ENCODE measurements around the gene CHST11.

The CHST11 gene

GRCh38 chr12:104504146-104504545 lies 47.4 kb downstream of the CHST11 start:
- H3K36me3 ChIP-seq (ENCODE audit: control insufficient read depth, low read length), result no peaks in the 10 kb centered on the region
- no peaks in the 10 kb centered on the region for H3K9me2 ChIP-seq (replicated peaks; ENCODE audit: control insufficient read depth, low read length)
- H3K27me3 ChIP-seq (ENCODE audit: control insufficient read depth, low read length), result no peaks in the 10 kb centered on the region
- H3K9me3 ChIP-seq (ENCODE audit: control insufficient read depth, insufficient read depth, low read length), result no peaks in the 10 kb centered on the region
- peak overlapping the region; percentile 93 for H3K4me2 ChIP-seq (ENCODE audit: low read length)
- peaks cover 35% of the 10 kb centered on the region for H3K79me2 ChIP-seq (ENCODE audit: control insufficient read depth, low read length)
- H4K20me1 ChIP-seq (ENCODE audit: control insufficient read depth, insufficient read depth, low read depth, low read length), result peaks cover 12% of the 10 kb centered on the region; the same call in 1 of the 2 replicates
- H3K4me3 ChIP-seq (ENCODE audit: low read length), result no peak overlapping the region
- H3F3A ChIP-seq (ENCODE audit: control insufficient read depth, insufficient read depth), result 0 out of 2 replicates have a peak, but pooled peaks cover 3% of the 10 kb centered on the region
- H3K27ac ChIP-seq (ENCODE audit: low read depth, low read length), result no peak overlapping the region
- H3K4me1 ChIP-seq (ENCODE audit: control insufficient read depth, low read length), result peaks cover 73% of the 10 kb centered on the region
- TF ChIP-seq, protein P1, sequence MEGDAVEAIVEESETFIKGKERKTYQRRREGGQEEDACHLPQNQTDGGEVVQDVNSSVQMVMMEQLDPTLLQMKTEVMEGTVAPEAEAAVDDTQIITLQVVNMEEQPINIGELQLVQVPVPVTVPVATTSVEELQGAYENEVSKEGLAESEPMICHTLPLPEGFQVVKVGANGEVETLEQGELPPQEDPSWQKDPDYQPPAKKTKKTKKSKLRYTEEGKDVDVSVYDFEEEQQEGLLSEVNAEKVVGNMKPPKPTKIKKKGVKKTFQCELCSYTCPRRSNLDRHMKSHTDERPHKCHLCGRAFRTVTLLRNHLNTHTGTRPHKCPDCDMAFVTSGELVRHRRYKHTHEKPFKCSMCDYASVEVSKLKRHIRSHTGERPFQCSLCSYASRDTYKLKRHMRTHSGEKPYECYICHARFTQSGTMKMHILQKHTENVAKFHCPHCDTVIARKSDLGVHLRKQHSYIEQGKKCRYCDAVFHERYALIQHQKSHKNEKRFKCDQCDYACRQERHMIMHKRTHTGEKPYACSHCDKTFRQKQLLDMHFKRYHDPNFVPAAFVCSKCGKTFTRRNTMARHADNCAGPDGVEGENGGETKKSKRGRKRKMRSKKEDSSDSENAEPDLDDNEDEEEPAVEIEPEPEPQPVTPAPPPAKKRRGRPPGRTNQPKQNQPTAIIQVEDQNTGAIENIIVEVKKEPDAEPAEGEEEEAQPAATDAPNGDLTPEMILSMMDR (IDR thresholded peaks at IDR 0.05; ENCODE audit: low read depth, low read length, poor library complexity, severe bottlenecking), result no peak
- no peak for TF ChIP-seq EZH2phosphoT487 (IDR thresholded peaks at IDR 0.05; ENCODE audit: borderline replicate concordance, low read length)

- H3K27me3 ChIP-seq (ENCODE audit: control insufficient read depth, low read length), result no peaks in the 10 kb centered on the region
- H3K36me3 ChIP-seq (ENCODE audit: control insufficient read depth, low read length), result no peaks in the 10 kb centered on the region
- TF ChIP-seq EZH2phosphoT487 (IDR thresholded peaks at IDR 0.05; ENCODE audit: borderline replicate concordance, low read length), result no peak
- TF ChIP-seq, protein P1 (IDR thresholded peaks at IDR 0.05; ENCODE audit: low read depth, low read length, poor library complexity, severe bottlenecking), result no peak
- H3K4me3 ChIP-seq (ENCODE audit: low read length), result peak overlapping the region; percentile 67
- H3F3A ChIP-seq (ENCODE audit: control insufficient read depth, insufficient read depth), result 0 out of 2 replicates have a peak, but pooled peaks cover 3% of the 10 kb centered on the region
- H3K9me3 ChIP-seq (ENCODE audit: control insufficient read depth, insufficient read depth, low read length), result no peaks in the 10 kb centered on the region
- H4K20me1 ChIP-seq (ENCODE audit: control insufficient read depth, insufficient read depth, low read depth, low read length), result peaks cover 12% of the 10 kb centered on the region; the same call in 1 of the 2 replicates
- peaks cover 35% of the 10 kb centered on the region for H3K79me2 ChIP-seq (ENCODE audit: control insufficient read depth, low read length)
- H3K9me2 ChIP-seq (replicated peaks; ENCODE audit: control insufficient read depth, low read length), result no peaks in the 10 kb centered on the region
- peaks cover 77% of the 10 kb centered on the region for H3K4me1 ChIP-seq (ENCODE audit: control insufficient read depth, low read length)
- peak overlapping the region; percentile 93 for H3K4me2 ChIP-seq (ENCODE audit: low read length)
- peak overlapping the region; percentile 43 for H3K27ac ChIP-seq (ENCODE audit: low read depth, low read length)
Observed at GRCh38 chr12:104505095-104505818, 48.5 kb downstream of the CHST11 start.

GRCh38 chr12:104506676-104507401 lies 50.1 kb downstream of the CHST11 start:
- Histone ChIP-seq H3K4me3 (ENCODE audit: low read length) (no peak overlapping the region), H3F3A (ENCODE audit: control insufficient read depth, insufficient read depth) (0 out of 2 replicates have a peak, but pooled peaks cover 3% of the 10 kb centered on the region), H3K9me2 (replicated peaks; ENCODE audit: control insufficient read depth, low read length) (no peaks in the 10 kb centered on the region), H3K4me1 (ENCODE audit: control insufficient read depth, low read length) (peaks cover 92% of the 10 kb centered on the region), H3K27me3 (ENCODE audit: control insufficient read depth, low read length) (no peaks in the 10 kb centered on the region), H3K9me3 (ENCODE audit: control insufficient read depth, insufficient read depth, low read length) (no peaks in the 10 kb centered on the region), H3K79me2 (ENCODE audit: control insufficient read depth, low read length) (peaks cover 39% of the 10 kb centered on the region), H3K27ac (ENCODE audit: low read depth, low read length) (no peak overlapping the region), H3K36me3 (ENCODE audit: control insufficient read depth, low read length) (no peaks in the 10 kb centered on the region), H3K4me2 (ENCODE audit: low read length) (no peak overlapping the region), H4K20me1 (ENCODE audit: control insufficient read depth, insufficient read depth, low read depth, low read length) (peaks cover 12% of the 10 kb centered on the region; the same call in 1 of the 2 replicates)
- TF ChIP-seq EZH2phosphoT487 (IDR thresholded peaks at IDR 0.05; ENCODE audit: borderline replicate concordance, low read length), result no peak
- TF ChIP-seq, protein P1 (IDR thresholded peaks at IDR 0.05; ENCODE audit: low read depth, low read length, poor library complexity, severe bottlenecking), result no peak

All from DOHH2 (cell line).